H1 (cell line): ENCODE results near the gene CAMSAP3. TPM values are rescaled to one million over a fixed set of nuclear protein-coding genes. Genes with fewer than 3 reads are reported as not detected.

Source experiments
- NANOG ChIP-seq: IDR thresholded peaks from 2 replicates; pipeline ENCODE4 v1.6.1; 2011; ENCODE audit warnings: low read length, low read depth, mild to moderate bottlenecking, inconsistent platforms; ENCODE audit not compliant: insufficient read depth, poor library complexity, severe bottlenecking
- polyA plus RNA-seq, 7 experiments: library from polyadenylated mRNA; depleted of rRNA in 3 of 7; stranded (reverse) in 5 of 7; unstranded in 2 of 7; fragments of >200 nt in 5 of 7; fragments of 200-250 nt in 2 of 7; gene quantifications; 1 replicate in 5 of 7; 2 replicates in 1 of 7; 4 replicates in 1 of 7; pipeline versions ENCODE4 v1.2.1 to v1.2.3, GENCODE V29; 2011 to 2013; ENCODE audit warnings: missing spikeins in 2 of 7, mixed read lengths in 2 of 7
- total RNA-seq: library from RNA; stranded (reverse); fragmentation: NEBNext Ultra II Directional; extraction: Animal tissue kit (Norgen Biotek cat#: 25700); gene quantifications from 2 replicates; pipeline ENCODE4 v1.2.1, GENCODE V29; 2021

The CAMSAP3 gene
- total and polyA plus RNA-seq, 2 of the 8 experiments (the other 6 are each of a cell fraction or from before 2014, with no cell fraction given) = 11.4 to 30.4 TPM

DNA sequence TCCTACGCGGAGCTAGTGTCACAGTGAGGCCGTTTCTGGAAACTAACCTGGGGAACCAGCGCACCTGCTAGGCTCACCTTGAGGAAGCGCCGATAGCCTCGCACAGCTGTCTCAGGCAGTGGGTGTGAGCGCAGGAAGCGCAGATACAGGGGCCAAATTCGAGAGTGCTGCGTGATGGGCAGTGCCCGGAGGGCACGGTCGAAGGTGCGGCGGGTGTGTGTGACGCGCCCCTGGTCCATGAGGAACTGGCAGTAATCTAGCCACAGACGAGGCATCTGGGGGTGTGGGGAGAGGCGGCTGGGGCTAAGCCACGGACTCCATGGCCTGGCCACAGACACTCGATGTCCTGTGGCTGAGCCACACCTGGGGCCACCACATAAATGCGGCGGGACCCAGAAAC lies 31.5 kb downstream of the CAMSAP3 start (continued):
- TF ChIP-seq NANOG = no peak
